A673 (cell line): ENCODE results near the gene ELF3.

Source experiments
- CTCF ChIP-seq: fragments of 300-800, 200-600 bp; sonication (generic); conservative IDR thresholded peaks from 2 replicates; pipeline ENCODE4 v1.5.1; 2017; ENCODE audit warnings: low read depth, mild to moderate bottlenecking, antibody characterized with exemption, low read length, moderate library complexity, mixed read lengths
- EZH2 ChIP-seq: fragments of 200-600 bp; sonication (generic); IDR thresholded peaks from 2 replicates; pipeline ENCODE4 v1.6.1; 2017; ENCODE audit warnings: borderline replicate concordance, low read depth, mild to moderate bottlenecking, mixed read lengths, antibody characterized with exemption, low read length; ENCODE audit not compliant: poor library complexity, severe bottlenecking

- peak; percentile 90 for TF ChIP-seq CTCF
- no peak for TF ChIP-seq EZH2
These were observed 834 bp upstream of the ELF3 start for GRCh38 chr1:202009326-202010179.
